ENCODE results near the gene SLC5A2. TPM values are rescaled to one million over a fixed set of nuclear protein-coding genes. Genes with fewer than 3 reads are reported as not detected.
A peak's percentile ranks its signal among the peaks of the same experiment; 100 is the strongest.

SLC5A2 gene
- total RNA-seq, 1 donor from 2014 or later: not detected

DNA sequence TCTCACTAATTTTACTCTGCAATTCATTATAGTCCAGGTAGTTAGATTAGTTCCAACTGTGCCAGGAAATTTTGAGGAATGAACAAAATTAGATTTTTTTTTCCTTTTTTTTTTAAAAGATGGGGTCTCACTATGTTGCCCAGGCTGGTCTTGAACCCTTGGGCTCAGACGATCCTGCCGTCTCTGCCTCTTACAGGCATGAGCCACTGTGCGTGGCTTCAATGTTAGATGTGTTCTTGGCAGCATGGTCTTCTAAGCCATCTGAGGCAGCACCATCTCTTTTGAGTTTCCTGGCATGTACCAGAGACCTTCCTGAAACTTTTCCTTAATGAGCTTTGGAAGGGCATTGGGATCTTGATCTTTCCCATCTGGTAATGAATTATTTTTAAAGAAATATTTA, 42.2 kb downstream of the SLC5A2 start:
- Mint-ChIP-seq H3K36me3 (ENCODE audit: unreplicated experiment) (no peaks in the 10 kb centered on the region), H3K9me3 (ENCODE audit: unreplicated experiment) (no peaks in the 10 kb centered on the region), H3K4me3 (ENCODE audit: unreplicated experiment) (no peak overlapping the region), H3K4me1 (ENCODE audit: unreplicated experiment) (peaks cover 5% of the 10 kb centered on the region), H3K27me3 (ENCODE audit: unreplicated experiment) (peaks cover 31% of the 10 kb centered on the region), H3K27ac (ENCODE audit: unreplicated experiment) (no peak overlapping the region)
- DNase-seq (ENCODE audit: extremely low spot score, unreplicated experiment): no peak
- TF ChIP-seq, protein P1, sequence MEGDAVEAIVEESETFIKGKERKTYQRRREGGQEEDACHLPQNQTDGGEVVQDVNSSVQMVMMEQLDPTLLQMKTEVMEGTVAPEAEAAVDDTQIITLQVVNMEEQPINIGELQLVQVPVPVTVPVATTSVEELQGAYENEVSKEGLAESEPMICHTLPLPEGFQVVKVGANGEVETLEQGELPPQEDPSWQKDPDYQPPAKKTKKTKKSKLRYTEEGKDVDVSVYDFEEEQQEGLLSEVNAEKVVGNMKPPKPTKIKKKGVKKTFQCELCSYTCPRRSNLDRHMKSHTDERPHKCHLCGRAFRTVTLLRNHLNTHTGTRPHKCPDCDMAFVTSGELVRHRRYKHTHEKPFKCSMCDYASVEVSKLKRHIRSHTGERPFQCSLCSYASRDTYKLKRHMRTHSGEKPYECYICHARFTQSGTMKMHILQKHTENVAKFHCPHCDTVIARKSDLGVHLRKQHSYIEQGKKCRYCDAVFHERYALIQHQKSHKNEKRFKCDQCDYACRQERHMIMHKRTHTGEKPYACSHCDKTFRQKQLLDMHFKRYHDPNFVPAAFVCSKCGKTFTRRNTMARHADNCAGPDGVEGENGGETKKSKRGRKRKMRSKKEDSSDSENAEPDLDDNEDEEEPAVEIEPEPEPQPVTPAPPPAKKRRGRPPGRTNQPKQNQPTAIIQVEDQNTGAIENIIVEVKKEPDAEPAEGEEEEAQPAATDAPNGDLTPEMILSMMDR (IDR thresholded peaks at IDR 0.05): no peak

DNA sequence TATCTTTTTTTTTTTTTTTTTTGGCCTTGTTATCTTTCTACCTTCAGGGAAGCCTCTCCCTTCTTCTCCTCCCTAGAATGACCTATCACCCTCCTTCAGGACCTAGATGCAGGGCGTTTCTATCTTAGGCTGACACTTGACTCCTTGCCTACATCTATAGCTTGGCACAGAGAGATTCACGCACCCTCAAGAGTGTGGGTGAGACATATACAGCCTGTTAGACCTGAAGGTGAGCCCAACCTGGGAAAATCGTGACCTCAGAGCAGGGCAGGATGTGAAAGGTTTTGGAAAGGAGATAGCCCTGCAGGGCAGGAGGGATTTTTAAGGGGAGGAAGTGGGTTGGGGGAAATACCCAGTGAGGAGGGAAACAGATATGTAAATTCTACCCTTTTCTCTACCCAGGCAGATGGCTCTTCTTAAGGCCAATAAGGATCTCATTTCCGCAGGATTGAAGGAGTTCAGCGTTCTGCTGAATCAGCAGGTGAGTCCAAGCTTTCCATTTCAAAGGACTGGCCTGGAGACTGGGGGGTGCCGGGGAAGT, 44.9 kb downstream of the SLC5A2 start, which contains the start of gene AHSP:
AHSP (plus strand) TSS at position 167 of the 541 bp plus-strand sequence; CDS start at position 407, 240 bp downstream.
- peak; percentile 10 for DNase-seq (ENCODE audit: extremely low spot score, unreplicated experiment)
- Mint-ChIP-seq H3K27ac (ENCODE audit: unreplicated experiment) (no peak within 1 kb of the TSS), H3K4me1 (ENCODE audit: unreplicated experiment) (peaks cover 5% of the 10 kb centered on the region), H3K36me3 (ENCODE audit: unreplicated experiment) (no peaks in the 10 kb centered on the region), H3K9me3 (ENCODE audit: unreplicated experiment) (no peaks in the 10 kb centered on the region), H3K4me3 (ENCODE audit: unreplicated experiment) (no peak within 1 kb of the TSS), H3K27me3 (ENCODE audit: unreplicated experiment) (peaks cover 36% of the 10 kb centered on the region)
- TF ChIP-seq, protein P1 (IDR thresholded peaks at IDR 0.05): no peak

DNA sequence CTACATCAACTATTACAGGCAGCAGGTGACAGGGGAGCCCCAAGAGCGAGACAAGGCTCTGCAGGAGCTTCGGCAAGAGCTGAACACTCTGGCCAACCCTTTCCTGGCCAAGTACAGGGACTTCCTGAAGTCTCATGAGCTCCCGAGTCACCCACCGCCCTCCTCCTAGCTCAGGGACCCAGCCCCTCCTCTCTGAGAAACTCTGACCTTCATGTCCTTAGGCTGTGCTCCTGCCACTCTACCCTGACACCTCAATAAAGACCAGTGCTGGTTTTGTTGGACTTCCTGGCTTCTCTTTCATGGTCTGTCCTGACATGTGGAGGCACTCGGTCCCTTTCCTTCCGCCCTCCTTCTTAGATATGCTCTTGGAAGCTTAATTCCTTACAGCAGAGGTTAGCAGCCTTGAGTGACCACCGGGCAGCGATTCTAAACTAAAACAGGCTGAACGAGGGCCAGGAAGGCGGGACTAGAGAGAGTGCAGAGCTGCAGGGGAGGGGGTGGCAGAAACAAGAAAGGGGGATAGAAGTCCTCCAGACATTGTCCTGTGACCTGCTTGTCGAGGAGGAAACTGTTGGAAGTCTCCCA, 45.7 kb downstream of the SLC5A2 start:
- TF ChIP-seq, protein P1 (IDR thresholded peaks at IDR 0.05): no peak
- H3K4me3 Mint-ChIP-seq (ENCODE audit: unreplicated experiment): no peak overlapping the region
- peak; percentile 64 for DNase-seq (ENCODE audit: extremely low spot score, unreplicated experiment)
- H3K27me3 Mint-ChIP-seq (ENCODE audit: unreplicated experiment): peaks cover 36% of the 10 kb centered on the region
- H3K4me1 Mint-ChIP-seq (ENCODE audit: unreplicated experiment): peaks cover 5% of the 10 kb centered on the region
- no peaks in the 10 kb centered on the region for H3K36me3 Mint-ChIP-seq (ENCODE audit: unreplicated experiment)
- no peaks in the 10 kb centered on the region for H3K9me3 Mint-ChIP-seq (ENCODE audit: unreplicated experiment)
- H3K27ac Mint-ChIP-seq (ENCODE audit: unreplicated experiment): no peak overlapping the region

DNA sequence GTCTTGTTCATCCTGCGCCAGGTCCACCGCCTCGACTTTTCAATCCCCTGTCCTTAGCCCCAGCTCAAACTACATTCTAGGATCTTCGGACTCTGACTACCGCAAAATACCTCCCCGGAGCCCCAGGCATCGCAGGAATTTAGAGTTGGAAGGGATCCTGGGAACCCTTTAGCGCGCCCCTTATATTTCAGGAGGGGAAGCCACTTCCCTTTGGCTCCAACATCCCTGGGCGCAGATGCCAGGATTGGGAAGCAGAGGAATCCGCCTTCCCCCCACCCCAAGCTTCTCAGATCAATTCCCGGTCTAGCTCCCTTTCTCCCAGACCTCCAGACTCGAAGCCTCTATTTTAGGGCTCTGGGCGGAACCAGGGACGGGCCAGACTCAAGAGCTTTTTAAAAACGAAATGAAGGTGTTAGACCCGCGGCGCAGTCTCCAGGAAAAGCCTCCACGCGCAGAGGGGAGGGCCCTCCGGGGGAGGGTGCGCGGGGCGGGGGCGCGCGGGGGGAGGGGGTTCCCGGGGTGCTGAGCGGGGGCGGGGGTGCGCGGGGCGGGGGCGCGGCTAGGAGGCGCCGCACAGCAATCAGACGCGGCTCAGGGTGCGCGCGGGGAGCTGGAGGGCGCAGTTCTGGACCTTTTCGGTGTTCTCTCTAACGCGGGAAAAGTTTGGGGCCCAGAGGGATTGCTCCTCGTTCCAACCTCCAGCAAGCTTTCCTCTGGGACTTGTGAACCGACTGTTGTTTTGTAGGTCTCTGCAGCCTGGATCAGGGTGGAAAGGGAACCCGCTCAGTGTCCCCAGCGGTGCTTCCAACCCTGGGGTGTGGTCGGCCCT, 46.4 kb downstream of the SLC5A2 start:
- Mint-ChIP-seq H3K4me3 (ENCODE audit: unreplicated experiment) (peak overlapping the region; percentile 63), H3K4me1 (ENCODE audit: unreplicated experiment) (peaks cover 5% of the 10 kb centered on the region), H3K9me3 (ENCODE audit: unreplicated experiment) (no peaks in the 10 kb centered on the region), H3K27ac (ENCODE audit: unreplicated experiment) (no peak overlapping the region), H3K36me3 (ENCODE audit: unreplicated experiment) (no peaks in the 10 kb centered on the region), H3K27me3 (ENCODE audit: unreplicated experiment) (peaks cover 40% of the 10 kb centered on the region)
- DNase-seq (ENCODE audit: extremely low spot score, unreplicated experiment): no peak
- TF ChIP-seq, protein P1 (IDR thresholded peaks at IDR 0.05): no peak

DNA sequence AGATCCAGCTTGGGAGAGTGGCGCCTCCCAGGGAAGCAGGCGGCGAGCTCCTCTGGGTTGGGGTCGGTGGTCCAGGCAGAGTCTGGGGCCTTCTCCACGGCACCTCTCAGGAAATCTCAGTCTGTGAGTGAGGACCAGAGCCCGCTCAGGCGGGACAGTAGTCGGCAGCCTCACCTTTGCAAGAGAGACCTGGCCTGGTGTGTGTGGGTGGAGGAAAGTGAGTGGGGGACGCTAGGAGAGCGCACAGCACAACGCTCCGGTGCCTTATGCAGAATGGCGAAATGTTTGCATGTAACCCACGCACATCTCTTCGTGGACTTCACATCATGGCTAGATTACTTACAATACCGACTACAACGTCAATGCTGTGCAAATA, 47.0 kb downstream of the SLC5A2 start:
- no peak for DNase-seq (ENCODE audit: extremely low spot score, unreplicated experiment)
- Mint-ChIP-seq H3K27me3 (ENCODE audit: unreplicated experiment) (peaks cover 38% of the 10 kb centered on the region), H3K4me3 (ENCODE audit: unreplicated experiment) (no peak overlapping the region), H3K9me3 (ENCODE audit: unreplicated experiment) (no peaks in the 10 kb centered on the region), H3K4me1 (ENCODE audit: unreplicated experiment) (peaks cover 5% of the 10 kb centered on the region), H3K27ac (ENCODE audit: unreplicated experiment) (no peak overlapping the region), H3K36me3 (ENCODE audit: unreplicated experiment) (no peaks in the 10 kb centered on the region)
- TF ChIP-seq, protein P1 (IDR thresholded peaks at IDR 0.05): no peak

Measured in osteocyte (in vitro differentiated cells).